GM12878 (cell line): ENCODE measurements around the gene DYNC1I1. TPM values are rescaled to one million over a fixed set of nuclear protein-coding genes. Genes with fewer than 3 reads are reported as not detected.

Source experiments
- ATAC-seq: fragments of 200-7000 bp; cut with Tn5 transposase; 3 replicates; pipeline ENCODE4 v1.9.1; 2020; ENCODE audit warnings: mild to moderate bottlenecking, moderate library complexity
- BruUV-seq: library from RNA; stranded (reverse); fragments of 400-500 nt; replicated peaks from 2 replicates; lab custom pipeline; 2021; lab: Mats Ljungman, UMichigan
- CTCF ChIA-PET: fragments of 300-600 bp; sonication (Branson Sonifier 250); formaldehyde crosslinking; extraction: SDS; loops from one replicate; lab custom pipeline; 2021; ENCODE audit warnings: inconsistent platforms; lab: Yijun Ruan, JAX
- POLR2A ChIA-PET: fragments of 350-600 bp; formaldehyde crosslinking; extraction: SDS; loops from one replicate; lab custom pipeline; 2021; ENCODE audit warnings: inconsistent platforms; lab: Charles Lee
- RAD21 ChIA-PET: fragments of 300-600 bp; sonication (Branson Sonifier 250); formaldehyde crosslinking; loops from one replicate; lab custom pipeline; 2023; ENCODE audit warnings: antibody characterized with exemption; ENCODE audit not compliant: unreplicated experiment; lab: Charles Lee
- SMC1A ChIA-PET: fragments of 300-600 bp; sonication (Branson Sonifier 250); formaldehyde crosslinking; loops from one replicate; lab custom pipeline; 2023; ENCODE audit not compliant: unreplicated experiment, uncharacterized antibody; lab: Charles Lee
- DNase-seq: peaks from one replicate; pipeline ENCODE4 v3.0.0-alpha.2; 2011; ENCODE audit warnings: low read depth, low spot score
- FAIRE-seq: peaks from 3 replicates; lab custom pipeline; 2011; peaks lifted over from hg19 to GRCh38; lab: Jason Lieb, UNC
- H2AFZ ChIP-seq: 2 replicates; pipeline ENCODE4 v1.6.0; 2011; ENCODE audit warnings: low read depth, low read length, control low read depth; ENCODE audit not compliant: control insufficient read depth
- H3K27ac ChIP-seq: 2 replicates; pipeline ENCODE4 v1.5.1; 2011; ENCODE audit warnings: control low read depth; ENCODE audit not compliant: control insufficient read depth, insufficient read depth
- H3K27me3 ChIP-seq, 2 experiments: replicated peaks in 1 of 2; 2 replicates each; pipeline versions ENCODE4 v1.6.0 to v1.6.1; 2011; ENCODE audit warnings: low read length in 1 of 2; ENCODE audit not compliant: control insufficient read depth in 2 of 2, insufficient read depth in 2 of 2
- H3K36me3 ChIP-seq, 2 experiments: 2 replicates each; pipeline ENCODE4 v1.5.1; 2011; ENCODE audit warnings: low read length in 1 of 2; ENCODE audit not compliant: control insufficient read depth in 2 of 2, insufficient read depth in 2 of 2
- H3K4me1 ChIP-seq: 2 replicates; pipeline ENCODE4 v1.6.1; 2011; ENCODE audit warnings: mild to moderate bottlenecking, low read length, moderate library complexity, mixed read lengths; ENCODE audit not compliant: control insufficient read depth, insufficient read depth
- H3K4me2 ChIP-seq: 2 replicates; pipeline ENCODE4 v1.6.0; 2011; ENCODE audit warnings: control low read depth; ENCODE audit not compliant: control insufficient read depth, insufficient read depth
- H3K4me3 ChIP-seq: fragments of 200-600 bp; sonication (generic); 2 replicates; pipeline ENCODE4 v1.5.1; 2016
- H3K79me2 ChIP-seq: 2 replicates; pipeline ENCODE4 v1.6.0; 2011; ENCODE audit warnings: low read length; ENCODE audit not compliant: control insufficient read depth, insufficient read depth
- H3K9ac ChIP-seq: 2 replicates; pipeline ENCODE4 v1.8.0; 2011; ENCODE audit warnings: low read length, control low read depth, mixed read lengths; ENCODE audit not compliant: control insufficient read depth, insufficient read depth
- H3K9me3 ChIP-seq: replicated peaks from 3 replicates; pipeline ENCODE4 v1.5.1; 2011; ENCODE audit warnings: mild to moderate bottlenecking, low read length; ENCODE audit not compliant: control insufficient read depth, insufficient read depth
- H4K20me1 ChIP-seq: 2 replicates; pipeline ENCODE4 v1.6.0; 2011; ENCODE audit not compliant: control insufficient read depth, insufficient read depth
- BACH1 ChIP-seq: fragments of 450-650 bp; IDR thresholded peaks from 2 replicates; pipeline ENCODE4 v1.6.1; 2017; ENCODE audit warnings: mild to moderate bottlenecking, borderline replicate concordance
- MXI1 ChIP-seq: fragments of 150-350 bp; IDR thresholded peaks from 2 replicates; pipeline ENCODE4 v1.6.1; 2011; ENCODE audit warnings: low read depth, mild to moderate bottlenecking, inconsistent platforms, low read length, improper control_type of control experiment
- NKRF ChIP-seq: fragments of 450-650 bp; conservative IDR thresholded peaks from 2 replicates; pipeline ENCODE4 v1.6.1; 2017; ENCODE audit warnings: mild to moderate bottlenecking, moderate library complexity
- NRF1 ChIP-seq: conservative IDR thresholded peaks from 2 replicates; pipeline ENCODE4 v1.6.1; 2011; ENCODE audit warnings: mild to moderate bottlenecking, low read depth, low read length, improper control_type of control experiment
- PAX8 ChIP-seq: fragments of 450-650 bp; IDR thresholded peaks from 2 replicates; pipeline ENCODE4 v1.6.1; 2017; ENCODE audit warnings: mild to moderate bottlenecking, moderate library complexity
- SUPT20H ChIP-seq: IDR thresholded peaks from 2 replicates; pipeline ENCODE4 v1.6.1; 2011; ENCODE audit warnings: low read depth, mild to moderate bottlenecking, low read length, moderate library complexity, borderline replicate concordance; ENCODE audit not compliant: control insufficient read depth
- TAF1 ChIP-seq: IDR thresholded peaks from 2 replicates; pipeline ENCODE4 v1.6.1; 2011; ENCODE audit warnings: mild to moderate bottlenecking, low read depth, low read length, borderline replicate concordance
- TCF7 ChIP-seq: IDR thresholded peaks from 2 replicates; pipeline ENCODE4 v1.6.1; 2014; ENCODE audit warnings: antibody characterized with exemption, borderline replicate concordance
- WGBS: methylation state at CpG from one replicate; pipeline ENCODE4 v1.1.6; 2016; ENCODE audit warnings: low lambda C conversion rate; ENCODE audit not compliant: insufficient replicate concordance, insufficient coverage; ENCODE audit errors: missing lambda C conversion rate; 5-methylcytosine and 5-hydroxymethylcytosine counted together
- in situ Hi-C: fragments of 300-500 bp; cut with MboI; formaldehyde crosslinking; loops from 9 replicates; pipeline ENCODE4 v1.14.3; 2018; ENCODE audit warnings: mixed read lengths
- intact Hi-C: fragments of 100-400 bp; cut with micrococcal nuclease; formaldehyde crosslinking; loops from one replicate; pipeline ENCODE4 v1.14.2; 2022; ENCODE audit not compliant: unreplicated experiment
- polyA plus RNA-seq, 11 experiments: library from polyadenylated mRNA; depleted of rRNA in 4 of 11; unstranded in 6 of 11; stranded (reverse) in 5 of 11; fragments of >200 nt; fragmentation: Nextera tagmentation in 4 of 11; fragmentation: Illumina TruSeq in 1 of 11; extraction: Ambion mirVana in 4 of 11; extraction: Trizol in 1 of 11; gene quantifications; 1 replicate in 1 of 11; 2 replicates in 10 of 11; pipeline versions ENCODE4 v1.2.1 to v1.2.3, GENCODE V29; 2011 to 2016; ENCODE audit warnings: inconsistent platforms in 2 of 11, missing spikeins in 2 of 11, low read depth in 1 of 11
- total RNA-seq, 4 experiments: library from RNA; depleted of rRNA in 3 of 4; stranded (reverse); fragments of >200 nt in 3 of 4; fragmentation: Illumina TruSeq in 1 of 4; extraction: Trizol in 1 of 4; gene quantifications; 2 replicates each; pipeline versions ENCODE4 v1.2.1 to v1.2.3, GENCODE V29; 2013 to 2021

DYNC1I1 gene
- total and polyA plus RNA-seq, 10 of the 15 experiments (the other 5 are each of a cell fraction or from before 2014, with no cell fraction given): 0.05 to 0.91 (median 0.14) TPM; not detected in 3

GRCh38 chr7:95737828-95738505, 34.4 kb upstream of the DYNC1I1 start:
- POLR2A ChIA-PET: no interaction called here
- RAD21 ChIA-PET: no interaction called here
- no peaks in the 10 kb centered on the region for H3K4me1 ChIP-seq
- no peak for ATAC-seq
- no peaks in the 10 kb centered on the region for H4K20me1 ChIP-seq
- no peak for TF ChIP-seq MXI1
- TF ChIP-seq NKRF: no peak
- no peak for TF ChIP-seq BACH1
- TF ChIP-seq NRF1: no peak
- TF ChIP-seq TAF1: no peak
- no peak for TF ChIP-seq TCF7
- TF ChIP-seq SUPT20H: no peak
- no peak for TF ChIP-seq PAX8
- in situ Hi-C loops (no loop called here), intact Hi-C loops (no loop called here)
- no peak overlapping the region for H3K9ac ChIP-seq
- no peak for DNase-seq
- H3K27ac ChIP-seq: no peak overlapping the region
- BruUV-seq: no TSS peak
- H3K79me2 ChIP-seq: no peaks in the 10 kb centered on the region
- SMC1A ChIA-PET: no interaction called here
- no peaks in the 10 kb centered on the region for H3K36me3 ChIP-seq
- no peaks in the 10 kb centered on the region for H3K9me3 ChIP-seq
- H3K4me2 ChIP-seq: no peak overlapping the region
- H3K27me3 ChIP-seq: no peaks in the 10 kb centered on the region
- no peak overlapping the region for H3K4me3 ChIP-seq
- H2AFZ ChIP-seq: no peak overlapping the region
- WGBS: 40% methylated on average over 3 of the region's 3 CpGs
- no peak for FAIRE-seq
- CTCF ChIA-PET: no interaction called here
